ENCODE data around the gene NAGPA.

- TF ChIP-seq CTCF (IDR thresholded peaks at IDR 0.05) (no peak), POLR2A (IDR thresholded peaks at IDR 0.05) (no peak)
These were observed 410 bp upstream of the NAGPA start for GRCh38 chr16:5034167-5034523.

Data from thyroid gland (tissue), 4 donors.